Heart right ventricle (tissue), 16 donors: ENCODE results near the gene EEF1AKMT4. TPM values are rescaled to one million over a fixed set of nuclear protein-coding genes. Genes with fewer than 3 reads are reported as not detected.

Experiments used
- ATAC-seq, 8 donors: fragments of 200-7000 bp; cut with Tn5 transposase; one replicate each; pipeline ENCODE4 v1.9.1; 2020; ENCODE audit warnings: mild to moderate bottlenecking in 8 of 8, moderate library complexity in 8 of 8, moderate number of reproducible peaks in 1 of 8
- DNase-seq, 2 donors: peaks; one replicate each; pipeline ENCODE4 v3.0.0-alpha.2; 2020
- H3K27ac ChIP-seq, 10 donors: fragments of 200-600 bp; sonication (generic) in 2 of 10; one replicate each; pipeline versions ENCODE4 v1.5.0 to v1.8.0; 2020 to 2022; ENCODE audit warnings: mild to moderate bottlenecking in 3 of 10
- H3K27me3 ChIP-seq, 7 donors: fragments of 200-600 bp; one replicate each; pipeline ENCODE4 v1.8.0; 2021 to 2022; ENCODE audit warnings: mild to moderate bottlenecking in 2 of 7
- H3K36me3 ChIP-seq, 9 donors: fragments of 200-600 bp; sonication (generic) in 1 of 9; one replicate each; pipeline versions ENCODE4 v1.5.0 to v1.8.0; 2020 to 2022; ENCODE audit warnings: mild to moderate bottlenecking in 2 of 9
- H3K4me1 ChIP-seq, 9 donors: fragments of 200-600 bp; sonication (generic) in 1 of 9; one replicate each; pipeline versions ENCODE4 v1.5.0 to v1.8.0; 2020 to 2022; ENCODE audit warnings: mild to moderate bottlenecking in 4 of 9
- H3K4me3 ChIP-seq, 10 donors: fragments of 200-600 bp; sonication (generic) in 2 of 10; one replicate each; pipeline versions ENCODE4 v1.5.0 to v1.8.0; 2020 to 2022; ENCODE audit warnings: mild to moderate bottlenecking in 7 of 10, moderate library complexity in 2 of 10
- H3K9me3 ChIP-seq, 11 donors: fragments of 200-600 bp in 10 of 11; sonication (generic) in 2 of 11; one replicate each; pipeline versions ENCODE4 v1.5.0 to v1.8.0; 2013 to 2022; ENCODE audit warnings: mild to moderate bottlenecking in 2 of 11, control low read depth in 1 of 11, moderate library complexity in 1 of 11
- WGBS, 2 donors: extraction: QIAGEN DNeasy Blood & Tissue Kit; methylation state at CpG; one replicate each; pipeline ENCODE4 v1.1.7; 2013; ENCODE audit warnings: inconsistent platforms in 1 of 2; 5-methylcytosine and 5-hydroxymethylcytosine counted together
- intact Hi-C, 10 donors: fragments of 100-400 bp; cut with DNase I; formaldehyde crosslinking; loops; one replicate each; pipeline versions ENCODE4 v1.11.1 to v1.14.2; 2022
- polyA plus RNA-seq, 2 donors: library from polyadenylated mRNA; stranded (reverse); fragments of 200-250 nt; gene quantifications; one replicate each; pipeline ENCODE4 v1.2.3, GENCODE V29; 2013
- total RNA-seq, 10 donors: library from RNA; stranded (reverse); fragmentation: NEBNext Ultra II Directional in 3 of 10; extraction: Animal tissue kit (Norgen Biotek cat#: 25700) in 3 of 10; gene quantifications; one replicate each; pipeline versions ENCODE4 v1.2.1 to v1.2.4, GENCODE V29; 2021 to 2023
- TF ChIP-seq, protein P1 (sequence below), 9 donors: fragments of 200-600 bp; sonication (generic) in 2 of 9; IDR thresholded peaks; one replicate each; pipeline versions ENCODE4 v1.5.0 to v1.8.0; 2021 to 2022; ENCODE audit warnings: antibody characterized with exemption in 9 of 9, mild to moderate bottlenecking in 5 of 9, moderate library complexity in 1 of 9
- donor health status: Arrhythmogenic right ventricular cardiomyopathy.
- donor health status: ischemic (EF 13 %, LVEDD 7.1; RV severe dilation, severe dysfunction).
- donor health status: healthy with polysubstance abuse.
- donor health status: DM: no; HTN: yes; CAD: no.
- donor health status: DM: no; HTN: no; CAD: no.
- donor health status: ischemic (EF 25% LVEDD 6.9; RV normal size, moderate dysfunction).
- donor health status: ischemic (EF 25% LVEDD 5.7; RV mildly dilated, moderate dysfunction).
- donor health status: healthy.
- donor health status: DM: yes; HTN: yes; CAD: no.
- donor health status: Ischemic cardiomyopathy.
- donor health status: ischemic (EF 35%, LVEDD 5.7; RV mildly dilated, moderate dysfunction).
- donor health status: nonischemic (EF 11% LVEDD 7.7; RV severe dilation, severe dysfunction).
- donor health status: DM: yes; HTN: yes; CAD: no.
- donor health status: PGD.
- donor health status: ischemic (EF 29% LVEDD 5.4; RV normal size, mild dysfunction).
- donor health status: nonischemic (EF 23%, LVEDD 6.1; RV moderate dilation, normal function).

EEF1AKMT4 gene
- total and polyA plus RNA-seq, 12 donors, result 0.49 to 19.4 (median 1.1) TPM

DNA sequence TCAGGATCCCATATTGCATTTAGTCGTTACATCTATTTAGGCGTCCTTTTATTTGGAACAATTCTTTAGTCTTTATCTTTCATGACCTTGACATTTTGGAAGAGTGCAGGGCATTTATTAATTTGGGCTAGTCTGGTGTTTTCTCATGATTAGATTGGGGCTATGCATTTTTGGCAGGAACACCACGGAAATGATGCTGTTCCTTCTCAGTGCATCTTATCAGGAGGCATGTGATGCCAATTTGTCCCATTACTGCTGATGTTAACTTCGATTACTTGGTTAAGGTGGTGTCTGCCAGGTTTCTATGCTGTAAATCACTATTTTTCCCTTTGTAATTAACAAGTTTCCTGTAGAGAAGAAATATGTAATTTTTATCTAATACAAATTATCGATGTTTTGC lies 38.2 kb upstream of the EEF1AKMT4 start:
- H3K4me1 ChIP-seq, result peaks cover 0 to 7% (median 0%) of the 10 kb centered on the region in 9 donors
- no peak overlapping the region for H3K27ac ChIP-seq
- DNase-seq, result no peak
- intact Hi-C loops, result no loop called here
- no peaks in the 10 kb centered on the region for H3K9me3 ChIP-seq
- no peaks in the 10 kb centered on the region for H3K36me3 ChIP-seq
- no peak overlapping the region for H3K4me3 ChIP-seq
- 67 to 74% methylated on average over 5 of the region's 5 CpGs for WGBS, 2 donors
- ATAC-seq, result no peak
- TF ChIP-seq, protein P1, sequence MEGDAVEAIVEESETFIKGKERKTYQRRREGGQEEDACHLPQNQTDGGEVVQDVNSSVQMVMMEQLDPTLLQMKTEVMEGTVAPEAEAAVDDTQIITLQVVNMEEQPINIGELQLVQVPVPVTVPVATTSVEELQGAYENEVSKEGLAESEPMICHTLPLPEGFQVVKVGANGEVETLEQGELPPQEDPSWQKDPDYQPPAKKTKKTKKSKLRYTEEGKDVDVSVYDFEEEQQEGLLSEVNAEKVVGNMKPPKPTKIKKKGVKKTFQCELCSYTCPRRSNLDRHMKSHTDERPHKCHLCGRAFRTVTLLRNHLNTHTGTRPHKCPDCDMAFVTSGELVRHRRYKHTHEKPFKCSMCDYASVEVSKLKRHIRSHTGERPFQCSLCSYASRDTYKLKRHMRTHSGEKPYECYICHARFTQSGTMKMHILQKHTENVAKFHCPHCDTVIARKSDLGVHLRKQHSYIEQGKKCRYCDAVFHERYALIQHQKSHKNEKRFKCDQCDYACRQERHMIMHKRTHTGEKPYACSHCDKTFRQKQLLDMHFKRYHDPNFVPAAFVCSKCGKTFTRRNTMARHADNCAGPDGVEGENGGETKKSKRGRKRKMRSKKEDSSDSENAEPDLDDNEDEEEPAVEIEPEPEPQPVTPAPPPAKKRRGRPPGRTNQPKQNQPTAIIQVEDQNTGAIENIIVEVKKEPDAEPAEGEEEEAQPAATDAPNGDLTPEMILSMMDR (IDR thresholded peaks at IDR 0.05), result no peak
- H3K27me3 ChIP-seq, result peaks cover 0 to 9% (median 5%) of the 10 kb centered on the region in 7 donors

DNA sequence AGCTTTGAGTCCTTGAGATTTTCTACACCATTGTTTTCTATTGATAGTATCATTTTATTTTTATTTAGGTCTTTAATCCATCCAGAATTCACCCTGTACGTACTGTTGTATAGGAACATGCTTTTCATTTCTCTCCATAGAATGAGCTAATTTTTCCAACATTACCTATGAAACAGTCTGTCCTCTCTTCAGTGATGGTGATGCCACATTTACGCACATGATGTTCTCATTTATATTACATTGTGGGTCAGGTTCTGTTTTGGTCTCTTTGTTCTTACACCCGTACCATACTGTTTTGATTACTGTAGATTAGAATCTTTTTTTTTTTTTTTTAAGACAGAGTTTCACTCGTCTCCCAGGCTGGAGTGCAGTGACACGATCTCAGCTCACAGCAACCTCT lies 37.8 kb upstream of the EEF1AKMT4 start:
- no peaks in the 10 kb centered on the region for H3K9me3 ChIP-seq
- WGBS, 2 donors, result 75 to 81% methylated on average over 5 of the region's 5 CpGs
- TF ChIP-seq, protein P1 (IDR thresholded peaks at IDR 0.05), result no peak
- peaks cover 0 to 9% (median 1%) of the 10 kb centered on the region in 7 donors for H3K27me3 ChIP-seq
- no peak overlapping the region for H3K27ac ChIP-seq
- H3K36me3 ChIP-seq, result no peaks in the 10 kb centered on the region
- H3K4me3 ChIP-seq, result no peak overlapping the region
- H3K4me1 ChIP-seq, result peaks cover 0 to 7% (median 0%) of the 10 kb centered on the region in 9 donors
- ATAC-seq (no peak), DNase-seq (no peak)
- intact Hi-C loops, result no loop called here

DNA sequence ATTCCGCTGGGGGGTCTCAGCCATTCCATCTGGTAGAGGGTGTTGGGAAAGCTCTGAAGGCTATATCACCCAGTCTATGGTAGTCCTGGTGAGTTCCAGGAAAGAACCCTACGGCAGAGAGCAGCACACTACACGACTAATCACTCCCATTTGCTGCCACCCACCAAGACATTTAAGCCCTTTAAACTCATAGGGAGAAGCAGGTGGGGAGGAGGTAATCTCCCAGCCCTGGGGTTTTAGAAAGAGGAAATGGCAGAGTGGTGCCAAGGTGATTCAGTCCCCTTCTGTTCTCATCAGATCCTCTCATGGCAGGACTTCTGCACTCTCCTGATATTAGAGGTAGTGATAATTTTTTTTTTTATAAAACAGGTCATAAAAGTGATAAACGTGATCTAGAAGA lies 30.7 kb upstream of the EEF1AKMT4 start:
- intact Hi-C loops, result no loop called here
- TF ChIP-seq, protein P1 (IDR thresholded peaks at IDR 0.05), result no peak

DNA sequence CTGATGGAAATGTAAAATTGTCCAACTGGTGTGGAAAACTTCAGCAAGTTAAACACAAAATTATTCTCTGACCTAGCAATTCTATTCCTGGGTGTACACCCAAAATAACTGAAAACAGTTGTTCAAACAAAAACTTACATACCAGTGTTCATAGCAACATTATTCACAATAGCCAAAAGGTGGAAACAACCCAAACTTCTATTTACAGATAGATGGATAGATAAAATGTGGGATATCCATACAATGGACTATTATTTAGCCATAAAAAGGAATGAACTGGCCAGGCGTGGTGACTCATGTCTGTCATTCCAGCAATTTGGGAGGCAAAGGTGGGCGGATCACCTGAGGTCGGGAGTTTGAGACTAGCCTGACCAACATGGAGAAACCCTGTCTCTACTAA lies 27.0 kb upstream of the EEF1AKMT4 start:
- Histone ChIP-seq H3K9me3 (no peaks in the 10 kb centered on the region), H3K4me3 (no peak overlapping the region), H3K27ac (no peak overlapping the region), H3K36me3 (no peaks in the 10 kb centered on the region), H3K4me1 (no peaks in the 10 kb centered on the region), H3K27me3 (peaks cover 0 to 36% (median 9%) of the 10 kb centered on the region in 7 donors)
- 85 to 89% methylated on average over 3 of the region's 3 CpGs for WGBS, 2 donors
- DNase-seq (no peak), ATAC-seq (no peak)
- intact Hi-C loops, result no loop called here
- TF ChIP-seq, protein P1 (IDR thresholded peaks at IDR 0.05), result no peak

More for the DNA sequence above, 30.7 kb upstream of the EEF1AKMT4 start:
- Histone ChIP-seq H3K36me3 (no peaks in the 10 kb centered on the region), H3K27ac (no peak overlapping the region), H3K4me1 (peaks cover 0 to 7% (median 0%) of the 10 kb centered on the region in 9 donors), H3K9me3 (no peaks in the 10 kb centered on the region), H3K4me3 (no peak overlapping the region), H3K27me3 (peaks cover 0 to 16% (median 7%) of the 10 kb centered on the region in 7 donors)
- no peak for DNase-seq
- ATAC-seq, result no peak
- WGBS, 2 donors, result 58% methylated on average over 4 of the region's 4 CpGs
